Neural progenitor cell (in vitro differentiated cells): Measurements from ENCODE around the gene PPP6R3. TPM values are rescaled to one million over a fixed set of nuclear protein-coding genes. Genes with fewer than 3 reads are reported as not detected.

Experiments used
- DNase-seq: peaks from one replicate; pipeline ENCODE4 v3.0.0-alpha.2; 2016; ENCODE audit warnings: low spot score
- H2AFZ ChIP-seq: fragments of 200-600 bp; sonication (generic); replicated peaks from 2 replicates; pipeline ENCODE4 v1.6.1; 2016; ENCODE audit warnings: antibody characterized with exemption
- H3F3A ChIP-seq: fragments of 200-600 bp; sonication (generic); 2 replicates; pipeline ENCODE4 v1.6.1; 2016; ENCODE audit warnings: antibody characterized with exemption, low read depth
- H3K27ac ChIP-seq: fragments of 200-600 bp; sonication (generic); 2 replicates; pipeline ENCODE4 v1.5.1; 2016; ENCODE audit warnings: mild to moderate bottlenecking
- H3K27me3 ChIP-seq: fragments of 200-600 bp; sonication (generic); 2 replicates; pipeline ENCODE4 v1.6.1; 2016; ENCODE audit warnings: mild to moderate bottlenecking, moderate library complexity
- H3K36me3 ChIP-seq: fragments of 200-600 bp; sonication (generic); 2 replicates; pipeline ENCODE4 v1.5.1; 2016
- H3K4me1 ChIP-seq: fragments of 200-600 bp; sonication (generic); 2 replicates; pipeline ENCODE4 v1.6.1; 2016; ENCODE audit warnings: mixed run types
- H3K4me2 ChIP-seq: fragments of 200-600 bp; sonication (generic); 2 replicates; pipeline ENCODE4 v1.6.1; 2016
- H3K4me3 ChIP-seq: fragments of 200-600 bp; sonication (generic); 2 replicates; pipeline ENCODE4 v1.5.1; 2016
- H3K79me2 ChIP-seq: fragments of 200-600 bp; sonication (generic); 2 replicates; pipeline ENCODE4 v1.6.1; 2016; ENCODE audit warnings: low read depth
- H3K9ac ChIP-seq: fragments of 200-600 bp; sonication (generic); 2 replicates; pipeline ENCODE4 v1.6.1; 2016
- H3K9me3 ChIP-seq: fragments of 200-600 bp; sonication (generic); 2 replicates; pipeline ENCODE4 v1.5.1; 2016; ENCODE audit warnings: low read depth
- H4K20me1 ChIP-seq: fragments of 200-600 bp; sonication (generic); 2 replicates; pipeline ENCODE4 v1.6.1; 2016; ENCODE audit warnings: low read depth
- H3K27ac Mint-ChIP-seq: 3 replicates; pipeline ENCODE4 v1.8.0; 2021; ENCODE audit warnings: mixed read lengths
- H3K27me3 Mint-ChIP-seq: 2 replicates; pipeline ENCODE4 v1.8.0; 2022; ENCODE audit warnings: low read depth, mild to moderate bottlenecking, inconsistent platforms, moderate library complexity, mixed read lengths; ENCODE audit not compliant: insufficient read depth
- H3K36me3 Mint-ChIP-seq: 3 replicates; pipeline ENCODE4 v1.8.0; 2021; ENCODE audit warnings: mixed read lengths
- H3K4me1 Mint-ChIP-seq: 3 replicates; pipeline ENCODE4 v1.8.0; 2021; ENCODE audit warnings: mixed read lengths
- H3K4me3 Mint-ChIP-seq: 3 replicates; pipeline ENCODE4 v1.8.0; 2021; ENCODE audit warnings: mild to moderate bottlenecking, moderate library complexity, mixed read lengths
- H3K9me3 Mint-ChIP-seq: 3 replicates; pipeline ENCODE4 v1.8.0; 2020; ENCODE audit warnings: mixed read lengths
- CTCF ChIP-seq: fragments of 200-600 bp; sonication (generic); IDR thresholded peaks from 2 replicates; pipeline ENCODE4 v1.5.1; 2017; ENCODE audit warnings: antibody characterized with exemption, mild to moderate bottlenecking
- EZH2 ChIP-seq: fragments of 200-600 bp; sonication (generic); IDR thresholded peaks from 2 replicates; pipeline ENCODE4 v1.6.1; 2017; ENCODE audit warnings: antibody characterized with exemption, mild to moderate bottlenecking, moderate library complexity
- EZH2phosphoT487 ChIP-seq: fragments of 200-600 bp; sonication (generic); IDR thresholded peaks from 2 replicates; pipeline ENCODE4 v1.6.1; 2017; ENCODE audit warnings: antibody characterized with exemption
- total RNA-seq: library from RNA; depleted of rRNA; stranded (reverse); fragments of >200 nt; gene quantifications from 2 replicates; pipeline ENCODE4 v1.2.3, GENCODE V29; 2015; ENCODE audit warnings: low replicate concordance

Gene PPP6R3
- total RNA-seq, 1 donor from 2014 or later = 197 TPM

- H3K27ac Mint-ChIP-seq = no peak overlapping the region
- Histone ChIP-seq H3K9me3 (no peaks in the 10 kb centered on the region), H3K79me2 (no peaks in the 10 kb centered on the region), H3K36me3 (no peaks in the 10 kb centered on the region), H3K27ac (no peak overlapping the region), H4K20me1 (no peaks in the 10 kb centered on the region), H3K4me1 (no peaks in the 10 kb centered on the region), H3K9ac (no peak overlapping the region), H2AFZ (no peak overlapping the region), H3K4me3 (no peak overlapping the region), H3F3A (no peaks in the 10 kb centered on the region), H3K27me3 (no peaks in the 10 kb centered on the region), H3K4me2 (no peak overlapping the region)
- peaks cover 7% of the 10 kb centered on the region for H3K9me3 Mint-ChIP-seq
- H3K4me3 Mint-ChIP-seq = no peak overlapping the region
- peaks cover 8% of the 10 kb centered on the region for H3K27me3 Mint-ChIP-seq
- H3K4me1 Mint-ChIP-seq = peaks cover 10% of the 10 kb centered on the region
- TF ChIP-seq CTCF (no peak), EZH2phosphoT487 (no peak), EZH2 (no peak)
- no peaks in the 10 kb centered on the region for H3K36me3 Mint-ChIP-seq
- no peak for DNase-seq
Observed at GRCh38 chr11:68660066-68660810, 199.7 kb downstream of the PPP6R3 start.

- H3K79me2 ChIP-seq = no peaks in the 10 kb centered on the region
- no peaks in the 10 kb centered on the region for H3K36me3 ChIP-seq
- H4K20me1 ChIP-seq = no peaks in the 10 kb centered on the region
- no peak overlapping the region for H3K9ac ChIP-seq
- H3K4me3 Mint-ChIP-seq = no peak overlapping the region
- no peak overlapping the region for H2AFZ ChIP-seq
- no peak for TF ChIP-seq EZH2
- TF ChIP-seq CTCF = no peak
- no peak for TF ChIP-seq EZH2phosphoT487
- H3K27ac Mint-ChIP-seq = no peak overlapping the region
- peaks cover 10% of the 10 kb centered on the region for H3K4me1 Mint-ChIP-seq
- peaks cover 7% of the 10 kb centered on the region for H3K27me3 Mint-ChIP-seq
- H3K36me3 Mint-ChIP-seq = no peaks in the 10 kb centered on the region
- no peak for DNase-seq
- H3F3A ChIP-seq = no peaks in the 10 kb centered on the region
- no peaks in the 10 kb centered on the region for H3K9me3 ChIP-seq
- no peaks in the 10 kb centered on the region for H3K9me3 Mint-ChIP-seq
- no peaks in the 10 kb centered on the region for H3K4me1 ChIP-seq
- no peaks in the 10 kb centered on the region for H3K27me3 ChIP-seq
- H3K4me2 ChIP-seq = no peak overlapping the region
- no peak overlapping the region for H3K4me3 ChIP-seq
- H3K27ac ChIP-seq = no peak overlapping the region
Observed at GRCh38 chr11:68661014-68661413, 200.5 kb downstream of the PPP6R3 start.

- no peaks in the 10 kb centered on the region for H3K9me3 ChIP-seq
- TF ChIP-seq CTCF = no peak
- TF ChIP-seq EZH2 = no peak
- no peak for TF ChIP-seq EZH2phosphoT487
- no peaks in the 10 kb centered on the region for H3K4me1 ChIP-seq
- no peak overlapping the region for H3K27ac ChIP-seq
- Mint-ChIP-seq H3K4me3 (no peak overlapping the region), H3K36me3 (no peaks in the 10 kb centered on the region), H3K4me1 (peaks cover 10% of the 10 kb centered on the region), H3K9me3 (no peaks in the 10 kb centered on the region), H3K27ac (no peak overlapping the region), H3K27me3 (peaks cover 8% of the 10 kb centered on the region)
- no peak overlapping the region for H2AFZ ChIP-seq
- no peaks in the 10 kb centered on the region for H3K36me3 ChIP-seq
- H4K20me1 ChIP-seq = no peaks in the 10 kb centered on the region
- no peak overlapping the region for H3K9ac ChIP-seq
- H3K4me3 ChIP-seq = no peak overlapping the region
- H3F3A ChIP-seq = no peaks in the 10 kb centered on the region
- H3K4me2 ChIP-seq = no peak overlapping the region
- DNase-seq = no peak
- no peaks in the 10 kb centered on the region for H3K79me2 ChIP-seq
- H3K27me3 ChIP-seq = no peaks in the 10 kb centered on the region
Observed at GRCh38 chr11:68661697-68662603, 201.4 kb downstream of the PPP6R3 start.
